ENCODE measurements around the gene CENPT. TPM values are rescaled to one million over a fixed set of nuclear protein-coding genes. Genes with fewer than 3 reads are reported as not detected.

The CENPT gene
- total and polyA plus RNA-seq, 2 of the 13 experiments (the other 11 are each of a cell fraction or from before 2014, with no cell fraction given), result 40.9 to 43.3 TPM

- intact Hi-C loops (cut with micrococcal nuclease; ENCODE audit: unreplicated experiment), result no loop called here
- no TSS peak for BruUV-seq (replicated peaks)
- ChIA-PET POLR2A (interaction anchor here (1.3 kb wide), 1 partner anchor 16 kb away, joined by 4 read pairs; no protein-coding TSS in a partner anchor), CTCF (ENCODE audit: low intra/inter-chr PET ratio, low total read pairs) (no interaction called here)
- Histone ChIP-seq H3K4me3 (replicated peaks in 1 of 3; ENCODE audit: insufficient read depth in 1 of 3, low read depth in 2 of 3, low read length in 3 of 3) (no peak overlapping the region), H3K9me3 (ENCODE audit: low read length) (no peaks in the 10 kb centered on the region), H3K27ac (ENCODE audit: extremely low read length, insufficient read depth, low read length) (no peak overlapping the region), H4K20me1 (ENCODE audit: insufficient read depth, low read length) (peaks cover 51% of the 10 kb centered on the region), H3K27me3 (ENCODE audit: control insufficient read depth in 1 of 2, insufficient read depth in 2 of 2, low read length in 2 of 2) (no peaks in the 10 kb centered on the region), H3K4me1 (ENCODE audit: insufficient read depth, low read length) (peaks cover 26% of the 10 kb centered on the region), H3K9ac (ENCODE audit: insufficient read depth, low read depth, low read length) (no peak overlapping the region), H2AFZ (ENCODE audit: low read length) (no peak overlapping the region), H3K36me3 (replicated peaks in 1 of 2; ENCODE audit: control insufficient read depth in 1 of 2, insufficient read depth in 2 of 2, low read length in 2 of 2) (peaks cover 21 to 59% of the 10 kb centered on the region in 2 experiments), H3K4me2 (ENCODE audit: low read depth, low read length) (no peak overlapping the region), H3K79me2 (ENCODE audit: insufficient read depth, low read length) (peaks cover 78% of the 10 kb centered on the region)
- FAIRE-seq, result no peak
- WGBS (ENCODE audit: low lambda C conversion rate), result 97% methylated on average over 6 of the region's 6 CpGs
- DNase-seq (ENCODE audit: low spot score), result no peak
- 0 out of 2 replicates have a peak, but pooled peaks have one; percentile 27 for TF ChIP-seq ZNF788 (CRISPR knock-in tag; IDR thresholded peaks at IDR 0.05; ENCODE audit: borderline replicate concordance)
- no peak for TF ChIP-seq ZNF652 (CRISPR knock-in tag; IDR thresholded peaks at IDR 0.05; ENCODE audit: borderline replicate concordance, low read depth)
- in situ Hi-C loops (cut with HindIII; ENCODE audit: extremely low pct_ligation_motif_present, low pct_unique_long_range_greater_than_20kb), result no loop called here
- no peak for ATAC-seq
Measured at GRCh38 chr16:67861877-67862276, 14.4 kb upstream of the CENPT start.

GRCh38 chr16:67860589-67861398 is 13.3 kb upstream of the CENPT start:
- Histone ChIP-seq H3K9ac (ENCODE audit: insufficient read depth, low read depth, low read length) (no peak overlapping the region), H3K36me3 (replicated peaks in 1 of 2; ENCODE audit: control insufficient read depth in 1 of 2, insufficient read depth in 2 of 2, low read length in 2 of 2) (peaks cover 19 to 49% of the 10 kb centered on the region in 2 experiments), H4K20me1 (ENCODE audit: insufficient read depth, low read length) (peaks cover 60% of the 10 kb centered on the region), H3K4me1 (ENCODE audit: insufficient read depth, low read length) (peaks cover 37% of the 10 kb centered on the region), H3K27me3 (ENCODE audit: control insufficient read depth in 1 of 2, insufficient read depth in 2 of 2, low read length in 2 of 2) (no peaks in the 10 kb centered on the region), H2AFZ (ENCODE audit: low read length) (no peak overlapping the region), H3K4me2 (ENCODE audit: low read depth, low read length) (no peak overlapping the region), H3K9me3 (ENCODE audit: low read length) (no peaks in the 10 kb centered on the region), H3K4me3 (replicated peaks in 1 of 3; ENCODE audit: insufficient read depth in 1 of 3, low read depth in 2 of 3, low read length in 3 of 3) (no peak overlapping the region), H3K79me2 (ENCODE audit: insufficient read depth, low read length) (peaks cover 88% of the 10 kb centered on the region), H3K27ac (ENCODE audit: extremely low read length, insufficient read depth, low read length) (peak overlapping the region; percentile 9)
- WGBS (ENCODE audit: low lambda C conversion rate), result 92% methylated on average over 8 of the region's 8 CpGs
- in situ Hi-C loops (cut with HindIII; ENCODE audit: extremely low pct_ligation_motif_present, low pct_unique_long_range_greater_than_20kb) (no loop called here), intact Hi-C loops (cut with micrococcal nuclease; ENCODE audit: unreplicated experiment) (no loop called here)
- CTCF ChIA-PET (ENCODE audit: low intra/inter-chr PET ratio, low total read pairs), result no interaction called here
- DNase-seq (ENCODE audit: low spot score) (no peak), FAIRE-seq (no peak), ATAC-seq (no peak)
- no peak for TF ChIP-seq MBNL3 (CRISPR knock-in tag; conservative IDR thresholded peaks at IDR 0.05)
- no peak for TF ChIP-seq KLF15 (CRISPR knock-in tag; IDR thresholded peaks at IDR 0.05; ENCODE audit: borderline replicate concordance)
- TF ChIP-seq RBM22 (optimal IDR thresholded peaks at IDR 0.05; ENCODE audit: low read length), result peak; percentile 37
- TF ChIP-seq HIVEP1 (CRISPR knock-in tag; IDR thresholded peaks at IDR 0.05), result 0 out of 2 replicates have a peak, but pooled peaks have one; percentile 21
- BruUV-seq (replicated peaks), result no TSS peak
- POLR2A ChIA-PET, result interaction anchor here (0.8 to 1.3 kb wide), 2 partner anchors 15 to 32 kb away, joined by 3 to 4 read pairs; partner anchors contain the start of gene PSKH1
